HG02973 (cell line): ENCODE data around the gene HMGXB4.
A peak's percentile ranks its signal among the peaks of the same experiment; 100 is the strongest.

Experiments used
- ATAC-seq: cut with Tn5 transposase; IDR thresholded peaks from one replicate; pipeline ENCODE4 v1.9.1; 2021; ENCODE audit warnings: moderate library complexity; ENCODE audit not compliant: unreplicated experiment

The HMGXB4 gene

GRCh38 chr22:35257002-35257320, 332 bp upstream of the HMGXB4 start:
- no peak for ATAC-seq

- ATAC-seq = no peak
These were observed 1.1 kb downstream of the HMGXB4 start for GRCh38 chr22:35258191-35258988.

GRCh38 chr22:35264986-35265385, 7.7 kb downstream of the HMGXB4 start:
- no peak for ATAC-seq

- ATAC-seq = no peak
These were observed 9.0 kb downstream of the HMGXB4 start for GRCh38 chr22:35266277-35266676.

GRCh38 chr22:35269630-35270029, 12.3 kb downstream of the HMGXB4 start:
- no peak for ATAC-seq

- ATAC-seq = no peak
These were observed 17.0 kb downstream of the HMGXB4 start for GRCh38 chr22:35274154-35274871.

GRCh38 chr22:35275580-35275979, 18.3 kb downstream of the HMGXB4 start:
- ATAC-seq = no peak

- ATAC-seq = no peak
These were observed 18.7 kb downstream of the HMGXB4 start for GRCh38 chr22:35276019-35276418.

- ATAC-seq = no peak
These were observed 30.8 kb downstream of the HMGXB4 start for GRCh38 chr22:35288116-35288515.

GRCh38 chr22:35292786-35293185, 35.5 kb downstream of the HMGXB4 start:
- no peak for ATAC-seq

GRCh38 chr22:35296051-35296450, 38.8 kb downstream of the HMGXB4 start:
- ATAC-seq = no peak

GRCh38 chr22:35299217-35299672, 42.0 kb downstream of the HMGXB4 start:
- ATAC-seq = peak; percentile 3

GRCh38 chr22:35299673-35300499, 42.6 kb downstream of the HMGXB4 start, which contains the start of gene TOM1:
Gene TOM1, plus strand, starts transcription at chr22:35299894. Its CDS starts 35 bp downstream, at chr22:35299929.
- peak; percentile 95 for ATAC-seq

- no peak for ATAC-seq
These were observed 44.1 kb downstream of the HMGXB4 start for GRCh38 chr22:35301372-35301874.

- no peak for ATAC-seq
These were observed 45.8 kb downstream of the HMGXB4 start for GRCh38 chr22:35303029-35303624.

GRCh38 chr22:35305525-35306070, 48.3 kb downstream of the HMGXB4 start:
- no peak for ATAC-seq

- no peak for ATAC-seq
These were observed 49.2 kb downstream of the HMGXB4 start for GRCh38 chr22:35306350-35306967.

- ATAC-seq = no peak
These were observed 50.1 kb downstream of the HMGXB4 start for GRCh38 chr22:35307372-35307771.

GRCh38 chr22:35307892-35308291, 50.6 kb downstream of the HMGXB4 start:
- no peak for ATAC-seq

- peak; percentile 31 for ATAC-seq
These were observed 51.3 kb downstream of the HMGXB4 start for GRCh38 chr22:35308480-35309021.
